ENCODE measurements around the gene AGAP2. TPM values are rescaled to one million over a fixed set of nuclear protein-coding genes. Genes with fewer than 3 reads are reported as not detected.

The AGAP2 gene
- polyA plus RNA-seq, 3 donors: 0.20 to 3.4 (median 0.65) TPM

- no peak for DNase-seq
- peaks cover 45 to 55% of the 10 kb centered on the region in 2 donors for H3K4me1 ChIP-seq (ENCODE audit: control insufficient read depth in 1 of 2, insufficient read depth in 2 of 2, low read length in 2 of 2)
- intact Hi-C loops (cut with micrococcal nuclease): no loop called here
- H3K4me2 ChIP-seq (replicated peaks; ENCODE audit: extremely low read depth, low read length, poor library complexity, severe bottlenecking): no peak overlapping the region
- H3K27ac ChIP-seq (ENCODE audit: low read depth in 1 of 2, low read length in 2 of 2): no peak overlapping the region
- no peak overlapping the region for H3K4me3 Mint-ChIP-seq
- peaks cover 0 to 6% of the 10 kb centered on the region in 2 donors for H3K36me3 ChIP-seq (replicated peaks in 1 of 2; ENCODE audit: control insufficient read depth in 1 of 2, insufficient read depth in 2 of 2, low read length in 2 of 2)
- H3K27me3 Mint-ChIP-seq (ENCODE audit: low read depth in 3 of 3): peaks cover 33 to 38% (median 37%) of the 10 kb centered on the region in 3 donors
- H3K9ac ChIP-seq (ENCODE audit: insufficient read depth, low read length, poor library complexity, severe bottlenecking): no peak overlapping the region
- peaks cover 0 to 14% (median 2%) of the 10 kb centered on the region in 7 donors for H3K9me3 Mint-ChIP-seq
- H3K4me3 ChIP-seq (replicated peaks in 1 of 3; ENCODE audit: low read depth in 2 of 3, low read length in 3 of 3): no peak overlapping the region
- no peaks in the 10 kb centered on the region for H4K20me1 ChIP-seq (ENCODE audit: insufficient read depth, low read length)
- H3K27me3 ChIP-seq (ENCODE audit: control insufficient read depth in 2 of 2, insufficient read depth in 2 of 2, low read length in 2 of 2): peaks cover 25 to 36% of the 10 kb centered on the region in 2 donors
- peaks cover 18 to 24% of the 10 kb centered on the region in 2 donors for H3K36me3 Mint-ChIP-seq
- TF ChIP-seq, protein P1, sequence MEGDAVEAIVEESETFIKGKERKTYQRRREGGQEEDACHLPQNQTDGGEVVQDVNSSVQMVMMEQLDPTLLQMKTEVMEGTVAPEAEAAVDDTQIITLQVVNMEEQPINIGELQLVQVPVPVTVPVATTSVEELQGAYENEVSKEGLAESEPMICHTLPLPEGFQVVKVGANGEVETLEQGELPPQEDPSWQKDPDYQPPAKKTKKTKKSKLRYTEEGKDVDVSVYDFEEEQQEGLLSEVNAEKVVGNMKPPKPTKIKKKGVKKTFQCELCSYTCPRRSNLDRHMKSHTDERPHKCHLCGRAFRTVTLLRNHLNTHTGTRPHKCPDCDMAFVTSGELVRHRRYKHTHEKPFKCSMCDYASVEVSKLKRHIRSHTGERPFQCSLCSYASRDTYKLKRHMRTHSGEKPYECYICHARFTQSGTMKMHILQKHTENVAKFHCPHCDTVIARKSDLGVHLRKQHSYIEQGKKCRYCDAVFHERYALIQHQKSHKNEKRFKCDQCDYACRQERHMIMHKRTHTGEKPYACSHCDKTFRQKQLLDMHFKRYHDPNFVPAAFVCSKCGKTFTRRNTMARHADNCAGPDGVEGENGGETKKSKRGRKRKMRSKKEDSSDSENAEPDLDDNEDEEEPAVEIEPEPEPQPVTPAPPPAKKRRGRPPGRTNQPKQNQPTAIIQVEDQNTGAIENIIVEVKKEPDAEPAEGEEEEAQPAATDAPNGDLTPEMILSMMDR (IDR thresholded peaks at IDR 0.05): no peak
- H3K9me3 ChIP-seq (replicated peaks in 1 of 2; ENCODE audit: control insufficient read depth in 1 of 2, insufficient read depth in 1 of 2, low read length in 2 of 2): peaks cover 0 to 13% of the 10 kb centered on the region in 2 donors
- 92% methylated on average over 7 of the region's 11 CpGs for WGBS (ENCODE audit: insufficient coverage)
- H3K4me1 Mint-ChIP-seq: peaks cover 48% of the 10 kb centered on the region
- H3K27ac Mint-ChIP-seq: no peak overlapping the region
- H2AFZ ChIP-seq (ENCODE audit: insufficient read depth, low read depth, low read length, poor library complexity, severe bottlenecking): no peak overlapping the region
- no peaks in the 10 kb centered on the region for H3K79me2 ChIP-seq (ENCODE audit: insufficient read depth, low read length)
These were observed 31.1 kb upstream of the AGAP2 start for GRCh38 chr12:57769594-57769993.

DNA sequence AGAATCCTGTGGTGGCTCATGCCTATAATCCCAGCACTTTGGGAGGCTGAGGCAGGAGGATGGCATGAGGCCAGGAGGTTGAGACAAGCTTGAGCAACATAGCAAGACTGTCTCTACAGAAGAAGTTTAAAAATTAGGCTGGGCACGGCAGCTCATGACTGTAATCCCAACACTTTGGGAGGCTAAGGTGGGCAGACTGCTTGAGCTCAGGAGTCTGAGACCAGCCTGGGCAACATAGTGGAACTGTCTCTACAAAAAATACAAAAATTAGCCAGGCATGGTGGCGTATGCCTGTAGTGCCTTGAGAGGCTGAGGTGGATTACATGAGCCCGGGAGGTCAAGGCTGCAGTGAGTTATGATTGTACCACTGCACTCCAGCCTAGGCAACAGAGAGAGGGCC is 29.3 kb upstream of the AGAP2 start:
- peaks cover 50 to 54% (median 53%) of the 10 kb centered on the region in 3 donors for H3K27me3 Mint-ChIP-seq (ENCODE audit: low read depth in 3 of 3)
- Histone ChIP-seq H3K27ac (ENCODE audit: low read depth in 1 of 2, low read length in 2 of 2) (no peak overlapping the region), H3K27me3 (ENCODE audit: control insufficient read depth in 2 of 2, insufficient read depth in 2 of 2, low read length in 2 of 2) (peaks cover 37 to 53% of the 10 kb centered on the region in 2 donors), H2AFZ (ENCODE audit: insufficient read depth, low read depth, low read length, poor library complexity, severe bottlenecking) (no peak overlapping the region), H3K79me2 (ENCODE audit: insufficient read depth, low read length) (no peaks in the 10 kb centered on the region), H3K9me3 (replicated peaks in 1 of 2; ENCODE audit: control insufficient read depth in 1 of 2, insufficient read depth in 1 of 2, low read length in 2 of 2) (peaks cover 0 to 13% of the 10 kb centered on the region in 2 donors), H3K36me3 (replicated peaks in 1 of 2; ENCODE audit: control insufficient read depth in 1 of 2, insufficient read depth in 2 of 2, low read length in 2 of 2) (peaks cover 0 to 6% of the 10 kb centered on the region in 2 donors), H3K4me2 (replicated peaks; ENCODE audit: extremely low read depth, low read length, poor library complexity, severe bottlenecking) (no peak overlapping the region), H3K9ac (ENCODE audit: insufficient read depth, low read length, poor library complexity, severe bottlenecking) (no peak overlapping the region), H3K4me1 (ENCODE audit: control insufficient read depth in 1 of 2, insufficient read depth in 2 of 2, low read length in 2 of 2) (peaks cover 41 to 50% of the 10 kb centered on the region in 2 donors), H3K4me3 (replicated peaks in 1 of 3; ENCODE audit: low read depth in 2 of 3, low read length in 3 of 3) (no peak overlapping the region), H4K20me1 (ENCODE audit: insufficient read depth, low read length) (no peaks in the 10 kb centered on the region)
- peaks cover 47% of the 10 kb centered on the region for H3K4me1 Mint-ChIP-seq
- H3K9me3 Mint-ChIP-seq: peaks cover 0 to 18% (median 5%) of the 10 kb centered on the region in 7 donors
- H3K27ac Mint-ChIP-seq: no peak overlapping the region
- intact Hi-C loops (cut with micrococcal nuclease): no loop called here
- DNase-seq: no peak
- H3K36me3 Mint-ChIP-seq: peaks cover 23 to 27% of the 10 kb centered on the region in 2 donors
- TF ChIP-seq, protein P1 (IDR thresholded peaks at IDR 0.05): no peak
- WGBS (ENCODE audit: insufficient coverage): 79% methylated on average over 2 of the region's 3 CpGs
- H3K4me3 Mint-ChIP-seq: peak overlapping the region in 1 of 2 donors; percentile 57

Data from CD14-positive monocyte (primary cell).